GM12878 (cell line): Measurements from ENCODE around the gene KAT2B. TPM values are rescaled to one million over a fixed set of nuclear protein-coding genes. Genes with fewer than 3 reads are reported as not detected.

ENCODE experiments used
- ATAC-seq: fragments of 200-7000 bp; cut with Tn5 transposase; 3 replicates; pipeline ENCODE4 v1.9.1; 2020; ENCODE audit warnings: mild to moderate bottlenecking, moderate library complexity
- BruUV-seq: library from RNA; stranded (reverse); fragments of 400-500 nt; replicated peaks from 2 replicates; lab custom pipeline; 2021; lab: Mats Ljungman, UMichigan
- CTCF ChIA-PET: fragments of 300-600 bp; sonication (Branson Sonifier 250); formaldehyde crosslinking; extraction: SDS; loops from one replicate; lab custom pipeline; 2021; ENCODE audit warnings: inconsistent platforms; lab: Yijun Ruan, JAX
- POLR2A ChIA-PET: fragments of 350-600 bp; formaldehyde crosslinking; extraction: SDS; loops from one replicate; lab custom pipeline; 2021; ENCODE audit warnings: inconsistent platforms; lab: Charles Lee
- RAD21 ChIA-PET: fragments of 300-600 bp; sonication (Branson Sonifier 250); formaldehyde crosslinking; loops from one replicate; lab custom pipeline; 2023; ENCODE audit warnings: antibody characterized with exemption; ENCODE audit not compliant: unreplicated experiment; lab: Charles Lee
- SMC1A ChIA-PET: fragments of 300-600 bp; sonication (Branson Sonifier 250); formaldehyde crosslinking; loops from one replicate; lab custom pipeline; 2023; ENCODE audit not compliant: unreplicated experiment, uncharacterized antibody; lab: Charles Lee
- DNase-seq: peaks from one replicate; pipeline ENCODE4 v3.0.0-alpha.2; 2011; ENCODE audit warnings: low read depth, low spot score
- FAIRE-seq: peaks from 3 replicates; lab custom pipeline; 2011; peaks lifted over from hg19 to GRCh38; lab: Jason Lieb, UNC
- H2AFZ ChIP-seq: 2 replicates; pipeline ENCODE4 v1.6.0; 2011; ENCODE audit warnings: low read depth, low read length, control low read depth; ENCODE audit not compliant: control insufficient read depth
- H3K27ac ChIP-seq: 2 replicates; pipeline ENCODE4 v1.5.1; 2011; ENCODE audit warnings: control low read depth; ENCODE audit not compliant: control insufficient read depth, insufficient read depth
- H3K27me3 ChIP-seq, 2 experiments: replicated peaks in 1 of 2; 2 replicates each; pipeline versions ENCODE4 v1.6.0 to v1.6.1; 2011; ENCODE audit warnings: low read length in 1 of 2; ENCODE audit not compliant: control insufficient read depth in 2 of 2, insufficient read depth in 2 of 2
- H3K36me3 ChIP-seq, 2 experiments: 2 replicates each; pipeline ENCODE4 v1.5.1; 2011; ENCODE audit warnings: low read length in 1 of 2; ENCODE audit not compliant: control insufficient read depth in 2 of 2, insufficient read depth in 2 of 2
- H3K4me1 ChIP-seq: 2 replicates; pipeline ENCODE4 v1.6.1; 2011; ENCODE audit warnings: mild to moderate bottlenecking, low read length, moderate library complexity, mixed read lengths; ENCODE audit not compliant: control insufficient read depth, insufficient read depth
- H3K4me2 ChIP-seq: 2 replicates; pipeline ENCODE4 v1.6.0; 2011; ENCODE audit warnings: control low read depth; ENCODE audit not compliant: control insufficient read depth, insufficient read depth
- H3K4me3 ChIP-seq: fragments of 200-600 bp; sonication (generic); 2 replicates; pipeline ENCODE4 v1.5.1; 2016
- H3K79me2 ChIP-seq: 2 replicates; pipeline ENCODE4 v1.6.0; 2011; ENCODE audit warnings: low read length; ENCODE audit not compliant: control insufficient read depth, insufficient read depth
- H3K9ac ChIP-seq: 2 replicates; pipeline ENCODE4 v1.8.0; 2011; ENCODE audit warnings: low read length, control low read depth, mixed read lengths; ENCODE audit not compliant: control insufficient read depth, insufficient read depth
- H3K9me3 ChIP-seq: replicated peaks from 3 replicates; pipeline ENCODE4 v1.5.1; 2011; ENCODE audit warnings: mild to moderate bottlenecking, low read length; ENCODE audit not compliant: control insufficient read depth, insufficient read depth
- H4K20me1 ChIP-seq: 2 replicates; pipeline ENCODE4 v1.6.0; 2011; ENCODE audit not compliant: control insufficient read depth, insufficient read depth
- EED ChIP-seq: sonication (generic); IDR thresholded peaks from 2 replicates; pipeline ENCODE4 v1.6.1; 2016; ENCODE audit warnings: antibody characterized with exemption, low read depth
- HDGF ChIP-seq: fragments of 450-650 bp; IDR thresholded peaks from 2 replicates; pipeline ENCODE4 v1.6.1; 2016; ENCODE audit warnings: antibody characterized with exemption
- RCOR1 ChIP-seq: conservative IDR thresholded peaks from 2 replicates; pipeline ENCODE4 v1.6.1; 2012; ENCODE audit warnings: low read depth, low read length, improper control_type of control experiment
- SRF ChIP-seq, 2 experiments: IDR thresholded peaks; 2 replicates each; pipeline ENCODE4 v1.6.1; 2011; ENCODE audit warnings: low read depth in 2 of 2, low read length in 2 of 2, mild to moderate bottlenecking in 1 of 2, moderate library complexity in 1 of 2
- ZNF207 ChIP-seq: fragments of 450-650 bp; IDR thresholded peaks from 2 replicates; pipeline ENCODE4 v1.6.1; 2014; ENCODE audit warnings: antibody characterized with exemption, mild to moderate bottlenecking, borderline replicate concordance
- ZSCAN29 ChIP-seq: fragments of 450-650 bp; IDR thresholded peaks from 2 replicates; pipeline ENCODE4 v1.6.1; 2017; ENCODE audit warnings: mild to moderate bottlenecking, moderate library complexity
- WGBS: methylation state at CpG from one replicate; pipeline ENCODE4 v1.1.6; 2016; ENCODE audit warnings: low lambda C conversion rate; ENCODE audit not compliant: insufficient replicate concordance, insufficient coverage; ENCODE audit errors: missing lambda C conversion rate; 5-methylcytosine and 5-hydroxymethylcytosine counted together
- in situ Hi-C: fragments of 300-500 bp; cut with MboI; formaldehyde crosslinking; loops from 9 replicates; pipeline ENCODE4 v1.14.3; 2018; ENCODE audit warnings: mixed read lengths
- intact Hi-C: fragments of 100-400 bp; cut with micrococcal nuclease; formaldehyde crosslinking; loops from one replicate; pipeline ENCODE4 v1.14.2; 2022; ENCODE audit not compliant: unreplicated experiment
- polyA plus RNA-seq, 11 experiments: library from polyadenylated mRNA; depleted of rRNA in 4 of 11; unstranded in 6 of 11; stranded (reverse) in 5 of 11; fragments of >200 nt; fragmentation: Nextera tagmentation in 4 of 11; fragmentation: Illumina TruSeq in 1 of 11; extraction: Ambion mirVana in 4 of 11; extraction: Trizol in 1 of 11; gene quantifications; 1 replicate in 1 of 11; 2 replicates in 10 of 11; pipeline versions ENCODE4 v1.2.1 to v1.2.3, GENCODE V29; 2011 to 2016; ENCODE audit warnings: inconsistent platforms in 2 of 11, missing spikeins in 2 of 11, low read depth in 1 of 11
- total RNA-seq, 4 experiments: library from RNA; depleted of rRNA in 3 of 4; stranded (reverse); fragments of >200 nt in 3 of 4; fragmentation: Illumina TruSeq in 1 of 4; extraction: Trizol in 1 of 4; gene quantifications; 2 replicates each; pipeline versions ENCODE4 v1.2.1 to v1.2.3, GENCODE V29; 2013 to 2021
- TF ChIP-seq, protein P1 (sequence below): fragments of 450-650 bp; IDR thresholded peaks from 2 replicates; pipeline ENCODE4 v1.6.1; 2016; ENCODE audit warnings: mild to moderate bottlenecking
- TF ChIP-seq, protein P2 (sequence below): fragments of 450-650 bp; IDR thresholded peaks from 2 replicates; pipeline ENCODE4 v1.6.1; 2016; ENCODE audit warnings: mild to moderate bottlenecking, moderate library complexity, borderline replicate concordance

Gene KAT2B
- total and polyA plus RNA-seq, 10 of the 15 experiments (the other 5 are each of a cell fraction or from before 2014, with no cell fraction given): 2.9 to 15.2 (median 10.2) TPM

DNA sequence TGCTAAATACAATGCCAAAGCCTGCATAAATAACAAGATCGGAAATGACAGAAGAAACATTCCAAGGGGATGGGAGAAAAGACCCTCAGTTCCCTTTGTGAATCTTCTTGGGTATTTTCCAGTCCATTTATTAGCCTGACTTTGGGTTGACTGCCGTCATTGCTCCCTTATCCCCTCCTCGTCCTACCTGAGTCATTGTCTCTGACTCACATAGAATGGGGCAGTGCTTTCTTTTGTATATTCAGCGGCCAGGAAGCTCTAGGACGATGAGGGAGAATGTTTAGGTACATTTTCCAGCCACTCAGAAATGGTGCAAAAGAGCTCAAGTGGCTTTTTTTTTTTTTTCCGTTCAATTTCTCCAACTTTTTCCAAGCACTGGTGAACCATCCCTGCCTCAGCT, 71.6 kb downstream of the KAT2B start:
- no peaks in the 10 kb centered on the region for H3K4me1 ChIP-seq
- DNase-seq (no peak), FAIRE-seq (no peak), ATAC-seq (no peak)
- intact Hi-C loops: no loop called here
- H3K4me2 ChIP-seq: no peak overlapping the region
- H3K36me3 ChIP-seq: peaks cover 3 to 5% of the 10 kb centered on the region in 2 experiments; a peak in 3 of 4 replicates
- BruUV-seq: no TSS peak
- ChIA-PET RAD21 (no interaction called here), CTCF (interaction anchor here (1.4 kb wide), 1 partner anchor 10 kb away, joined by 4 read pairs; no protein-coding TSS in a partner anchor), SMC1A (interaction anchor here (1.0 to 1.6 kb wide), 3 partner anchors 10 to 15 kb away, joined by 3 to 4 read pairs (median 4); no protein-coding TSS in a partner anchor), POLR2A (interaction anchor here (0.6 kb wide), 1 partner anchor 31 kb away, joined by 3 read pairs; no protein-coding TSS in a partner anchor)
- in situ Hi-C loops: no loop called here
- H3K9ac ChIP-seq: no peak overlapping the region
- no peaks in the 10 kb centered on the region for H3K79me2 ChIP-seq
- H3K9me3 ChIP-seq: no peaks in the 10 kb centered on the region
- H3K27ac ChIP-seq: no peak overlapping the region
- no peak for TF ChIP-seq RCOR1
- no peak for TF ChIP-seq ZSCAN29
- TF ChIP-seq HDGF: no peak
- no peak for TF ChIP-seq ZNF207
- no peak for TF ChIP-seq SRF (IDR thresholded peaks at IDR 0.05; ENCODE audit: low read depth in 2 of 2, low read length in 2 of 2)
- no peak for TF ChIP-seq EED
- H2AFZ ChIP-seq: no peak overlapping the region
- H4K20me1 ChIP-seq: no peaks in the 10 kb centered on the region
- no peak overlapping the region for H3K4me3 ChIP-seq
- no peaks in the 10 kb centered on the region for H3K27me3 ChIP-seq
- 92% methylated on average over 6 of the region's 6 CpGs for WGBS

DNA sequence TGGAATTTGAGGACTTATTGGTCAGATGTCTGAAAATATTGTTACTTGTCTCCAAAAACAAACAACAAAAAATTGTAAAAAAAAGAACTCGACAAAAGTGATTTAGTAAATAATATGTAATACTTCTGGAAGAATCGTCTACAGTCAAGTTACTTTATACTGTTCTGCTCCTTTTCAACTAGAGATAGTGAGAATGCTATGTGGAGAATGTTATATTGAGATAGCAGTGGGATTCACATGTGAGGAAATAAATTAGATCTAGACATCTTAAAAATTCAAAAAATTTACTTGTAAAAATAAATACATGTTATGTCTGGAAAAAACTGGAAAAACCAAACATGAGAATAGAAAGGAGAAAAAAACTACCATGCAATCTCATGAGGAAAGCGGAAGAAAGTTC, 80.8 kb downstream of the KAT2B start:
- no peaks in the 10 kb centered on the region for H3K79me2 ChIP-seq
- in situ Hi-C loops (no loop called here), intact Hi-C loops (loop anchor here (10.0 kb wide), 1 partner anchor 236 kb away; no protein-coding TSS in a partner anchor)
- H3K4me3 ChIP-seq: no peak overlapping the region
- H4K20me1 ChIP-seq: no peaks in the 10 kb centered on the region
- WGBS: 99% methylated on average over 3 of the region's 3 CpGs
- no peaks in the 10 kb centered on the region for H3K27me3 ChIP-seq
- RAD21 ChIA-PET: no interaction called here
- FAIRE-seq (no peak), ATAC-seq (no peak), DNase-seq (no peak)
- BruUV-seq: no TSS peak
- no peak overlapping the region for H3K9ac ChIP-seq
- SMC1A ChIA-PET: interaction anchor here (0.6 to 1.7 kb wide), 3 partner anchors 9 to 39 kb away, joined by 3 to 5 read pairs (median 4); no protein-coding TSS in a partner anchor
- peaks cover 5% of the 10 kb centered on the region for H3K4me1 ChIP-seq
- peaks cover 0 to 2% of the 10 kb centered on the region in 2 experiments; a peak in 2 of 4 replicates for H3K36me3 ChIP-seq
- CTCF ChIA-PET: interaction anchor here (1.4 kb wide), 1 partner anchor 15 kb away, joined by 4 read pairs; no protein-coding TSS in a partner anchor
- H3K4me2 ChIP-seq: no peak overlapping the region
- no peak overlapping the region for H3K27ac ChIP-seq
- no peaks in the 10 kb centered on the region for H3K9me3 ChIP-seq
- POLR2A ChIA-PET: interaction anchor here (0.6 kb wide), 1 partner anchor 64 kb away, joined by 3 read pairs; no protein-coding TSS in a partner anchor
- no peak overlapping the region for H2AFZ ChIP-seq
- TF ChIP-seq, protein P1, sequence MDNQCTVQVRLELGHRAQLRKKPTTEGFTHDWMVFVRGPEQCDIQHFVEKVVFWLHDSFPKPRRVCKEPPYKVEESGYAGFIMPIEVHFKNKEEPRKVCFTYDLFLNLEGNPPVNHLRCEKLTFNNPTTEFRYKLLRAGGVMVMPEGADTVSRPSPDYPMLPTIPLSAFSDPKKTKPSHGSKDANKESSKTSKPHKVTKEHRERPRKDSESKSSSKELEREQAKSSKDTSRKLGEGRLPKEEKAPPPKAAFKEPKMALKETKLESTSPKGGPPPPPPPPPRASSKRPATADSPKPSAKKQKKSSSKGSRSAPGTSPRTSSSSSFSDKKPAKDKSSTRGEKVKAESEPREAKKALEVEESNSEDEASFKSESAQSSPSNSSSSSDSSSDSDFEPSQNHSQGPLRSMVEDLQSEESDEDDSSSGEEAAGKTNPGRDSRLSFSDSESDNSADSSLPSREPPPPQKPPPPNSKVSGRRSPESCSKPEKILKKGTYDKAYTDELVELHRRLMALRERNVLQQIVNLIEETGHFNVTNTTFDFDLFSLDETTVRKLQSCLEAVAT: no peak
- TF ChIP-seq, protein P2, sequence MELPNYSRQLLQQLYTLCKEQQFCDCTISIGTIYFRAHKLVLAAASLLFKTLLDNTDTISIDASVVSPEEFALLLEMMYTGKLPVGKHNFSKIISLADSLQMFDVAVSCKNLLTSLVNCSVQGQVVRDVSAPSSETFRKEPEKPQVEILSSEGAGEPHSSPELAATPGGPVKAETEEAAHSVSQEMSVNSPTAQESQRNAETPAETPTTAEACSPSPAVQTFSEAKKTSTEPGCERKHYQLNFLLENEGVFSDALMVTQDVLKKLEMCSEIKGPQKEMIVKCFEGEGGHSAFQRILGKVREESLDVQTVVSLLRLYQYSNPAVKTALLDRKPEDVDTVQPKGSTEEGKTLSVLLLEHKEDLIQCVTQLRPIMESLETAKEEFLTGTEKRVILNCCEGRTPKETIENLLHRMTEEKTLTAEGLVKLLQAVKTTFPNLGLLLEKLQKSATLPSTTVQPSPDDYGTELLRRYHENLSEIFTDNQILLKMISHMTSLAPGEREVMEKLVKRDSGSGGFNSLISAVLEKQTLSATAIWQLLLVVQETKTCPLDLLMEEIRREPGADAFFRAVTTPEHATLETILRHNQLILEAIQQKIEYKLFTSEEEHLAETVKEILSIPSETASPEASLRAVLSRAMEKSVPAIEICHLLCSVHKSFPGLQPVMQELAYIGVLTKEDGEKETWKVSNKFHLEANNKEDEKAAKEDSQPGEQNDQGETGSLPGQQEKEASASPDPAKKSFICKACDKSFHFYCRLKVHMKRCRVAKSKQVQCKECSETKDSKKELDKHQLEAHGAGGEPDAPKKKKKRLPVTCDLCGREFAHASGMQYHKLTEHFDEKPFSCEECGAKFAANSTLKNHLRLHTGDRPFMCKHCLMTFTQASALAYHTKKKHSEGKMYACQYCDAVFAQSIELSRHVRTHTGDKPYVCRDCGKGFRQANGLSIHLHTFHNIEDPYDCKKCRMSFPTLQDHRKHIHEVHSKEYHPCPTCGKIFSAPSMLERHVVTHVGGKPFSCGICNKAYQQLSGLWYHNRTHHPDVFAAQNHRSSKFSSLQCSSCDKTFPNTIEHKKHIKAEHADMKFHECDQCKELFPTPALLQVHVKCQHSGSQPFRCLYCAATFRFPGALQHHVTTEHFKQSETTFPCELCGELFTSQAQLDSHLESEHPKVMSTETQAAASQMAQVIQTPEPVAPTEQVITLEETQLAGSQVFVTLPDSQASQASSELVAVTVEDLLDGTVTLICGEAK: no peak
